Transverse colon (tissue), 4 donors: ENCODE measurements around the gene RMDN3. TPM values are rescaled to one million over a fixed set of nuclear protein-coding genes. Genes with fewer than 3 reads are reported as not detected.

Source experiments
- DNase-seq: peaks from one replicate; pipeline ENCODE4 v3.0.0-alpha.2; 2019
- H3K27ac ChIP-seq, 4 donors: fragments of 200-600 bp; sonication (generic); 2 replicates each; pipeline ENCODE4 v1.5.1; 2016 to 2018; ENCODE audit warnings: inconsistent platforms in 4 of 4
- H3K27me3 ChIP-seq: fragments of 200-600 bp; sonication (generic); 2 replicates; pipeline ENCODE4 v1.5.1; 2017; ENCODE audit warnings: inconsistent platforms
- H3K36me3 ChIP-seq, 4 donors: fragments of 200-600 bp; sonication (generic); 2 replicates each; pipeline ENCODE4 v1.5.1; 2017 to 2019; ENCODE audit warnings: inconsistent platforms in 4 of 4
- H3K4me1 ChIP-seq, 4 donors: fragments of 200-600 bp; sonication (generic); 2 replicates each; pipeline ENCODE4 v1.5.1; 2017 to 2020; ENCODE audit warnings: inconsistent platforms in 4 of 4
- H3K4me3 ChIP-seq, 4 donors: fragments of 200-600 bp; sonication (generic); 1 replicate in 1 of 4; 2 replicates in 3 of 4; pipeline versions ENCODE4 v1.5.1 to v1.6.1; 2017 to 2019; ENCODE audit warnings: inconsistent platforms in 4 of 4
- H3K9me3 ChIP-seq, 2 donors: fragments of 200-600 bp; sonication (generic); 2 replicates each; pipeline ENCODE4 v1.5.1; 2017 to 2019; ENCODE audit warnings: inconsistent platforms in 2 of 2
- CTCF ChIP-seq, 5 experiments: fragments of 200-600 bp in 3 of 5; fragments of 450-650 bp in 2 of 5; sonication (generic) in 3 of 5; IDR thresholded peaks; 1 replicate in 2 of 5; 2 replicates in 3 of 5; pipeline ENCODE4 v1.5.1; 2016 to 2017; ENCODE audit warnings: antibody characterized with exemption in 5 of 5, inconsistent platforms in 3 of 5, mild to moderate bottlenecking in 2 of 5, moderate library complexity in 1 of 5
- EP300 ChIP-seq: sonication (generic); formaldehyde crosslinking; IDR thresholded peaks from one replicate; pipeline ENCODE4 v1.6.1; 2017; ENCODE audit warnings: antibody characterized with exemption, low read depth
- POLR2A ChIP-seq: fragments of 450-650 bp; IDR thresholded peaks from one replicate; pipeline ENCODE4 v1.6.1; 2016; ENCODE audit warnings: antibody characterized with exemption, mild to moderate bottlenecking, moderate library complexity
- POLR2AphosphoS5 ChIP-seq, 3 donors: sonication (generic); formaldehyde crosslinking; IDR thresholded peaks; one replicate each; pipeline ENCODE4 v1.6.1; 2016; ENCODE audit warnings: antibody characterized with exemption in 3 of 3
- WGBS, 2 donors: methylation state at CpG; one replicate each; pipeline ENCODE4 v1.1.5; 2018; ENCODE audit warnings: low coverage in 1 of 2; 5-methylcytosine and 5-hydroxymethylcytosine counted together
- in situ Hi-C, 4 donors: fragments of 200-750 bp; cut with MboI; loops; one replicate each; pipeline versions ENCODE4 v1.15.0 to v1.15.1; 2017; ENCODE audit warnings: low sequenced_read_pairs in 3 of 4, low pct_ligation_motif_present in 1 of 4, low pct_unique_long_range_greater_than_20kb in 1 of 4
- intact Hi-C: fragments of 100-400 bp; cut with DNase I; formaldehyde crosslinking; loops from one replicate; pipeline ENCODE4 v1.15.1; 2023; ENCODE audit warnings: low total_unique reads
- total RNA-seq, 4 donors: library from RNA; depleted of rRNA; stranded (reverse); fragments of >200 nt; gene quantifications; one replicate each; pipeline ENCODE4 v1.1.0, GENCODE V29; 2016

Gene RMDN3
- total RNA-seq, 4 donors from 2014 or later = 16.5 to 131 (median 32.7) TPM

GRCh38 chr15:40799523-40799922, 44.5 kb upstream of the RMDN3 start:
- intact Hi-C loops (no loop called here), in situ Hi-C loops (no loop called here)
- TF ChIP-seq CTCF (IDR thresholded peaks at IDR 0.05) (no peak), EP300 (no peak), POLR2AphosphoS5 (IDR thresholded peaks at IDR 0.05) (no peak), POLR2A (no peak)
- Histone ChIP-seq H3K9me3 (no peaks in the 10 kb centered on the region), H3K4me3 (no peak overlapping the region), H3K27ac (no peak overlapping the region), H3K36me3 (no peaks in the 10 kb centered on the region), H3K4me1 (peaks cover 0 to 40% (median 8%) of the 10 kb centered on the region in 4 donors), H3K27me3 (no peaks in the 10 kb centered on the region)
- 94 to 97% methylated on average over 3 of the region's 3 CpGs for WGBS, 2 donors
- no peak for DNase-seq

- no peaks in the 10 kb centered on the region for H3K36me3 ChIP-seq
- no peak for TF ChIP-seq POLR2AphosphoS5 (IDR thresholded peaks at IDR 0.05)
- no peak for TF ChIP-seq CTCF (IDR thresholded peaks at IDR 0.05)
- no peak for TF ChIP-seq POLR2A
- no peak for TF ChIP-seq EP300
- H3K9me3 ChIP-seq = no peaks in the 10 kb centered on the region
- no peak for DNase-seq
- WGBS, 2 donors = 92 to 100% methylated on average over 5 of the region's 5 CpGs
- H3K4me3 ChIP-seq = no peak overlapping the region
- peaks cover 0 to 57% (median 20%) of the 10 kb centered on the region in 4 donors for H3K4me1 ChIP-seq
- H3K27ac ChIP-seq = peak overlapping the region in 1 of 4 donors; percentile 78
- in situ Hi-C loops (no loop called here), intact Hi-C loops (no loop called here)
- H3K27me3 ChIP-seq = no peaks in the 10 kb centered on the region
Measured at GRCh38 chr15:40796512-40796911, 41.5 kb upstream of the RMDN3 start.

GRCh38 chr15:40796041-40796440, 41.0 kb upstream of the RMDN3 start:
- intact Hi-C loops = no loop called here
- H3K27ac ChIP-seq = peak overlapping the region in 3 of 4 donors; percentile 2 to 78 (median 77)
- no peak for TF ChIP-seq POLR2A
- no peak for TF ChIP-seq CTCF (IDR thresholded peaks at IDR 0.05)
- TF ChIP-seq POLR2AphosphoS5 (IDR thresholded peaks at IDR 0.05) = no peak
- no peak for TF ChIP-seq EP300
- H3K9me3 ChIP-seq = no peaks in the 10 kb centered on the region
- in situ Hi-C loops = no loop called here
- H3K27me3 ChIP-seq = no peaks in the 10 kb centered on the region
- H3K36me3 ChIP-seq = no peaks in the 10 kb centered on the region
- WGBS, 2 donors = 75 to 82% methylated on average over 2 of the region's 2 CpGs
- no peak for DNase-seq
- peaks cover 0 to 61% (median 20%) of the 10 kb centered on the region in 4 donors for H3K4me1 ChIP-seq
- H3K4me3 ChIP-seq = no peak overlapping the region

GRCh38 chr15:40793216-40793989, 38.3 kb upstream of the RMDN3 start:
- H3K4me1 ChIP-seq = peaks cover 0 to 77% (median 34%) of the 10 kb centered on the region in 4 donors
- intact Hi-C loops (no loop called here), in situ Hi-C loops (no loop called here)
- 60 to 83% methylated on average over 1 to 9 of the region's 9 CpGs for WGBS, 2 donors
- DNase-seq = peak; percentile 87
- no peaks in the 10 kb centered on the region for H3K27me3 ChIP-seq
- H3K36me3 ChIP-seq = no peaks in the 10 kb centered on the region
- no peak overlapping the region for H3K4me3 ChIP-seq
- H3K27ac ChIP-seq = peak overlapping the region; percentile 67 to 78 (median 76)
- no peaks in the 10 kb centered on the region for H3K9me3 ChIP-seq
- TF ChIP-seq CTCF (IDR thresholded peaks at IDR 0.05) (no peak), EP300 (peak; percentile 57), POLR2A (no peak), POLR2AphosphoS5 (IDR thresholded peaks at IDR 0.05) (peak in 2 of 3 donors; percentile 68 to 72)
